NCI-H446 treated with DMSO at 0.1 percent for 48 hours (cell line): Measurements from ENCODE around the gene DNMT3L.
"Not testable (repeated sequence)": the region's sequence is repeated elsewhere in the genome, so short reads cannot be mapped to it uniquely, and the experiment has no call there.

Experiments used
- DNase-seq: peaks from one replicate; lab custom pipeline; 2025; lab: John Stamatoyannopoulos, UW

The DNMT3L gene

DNA sequence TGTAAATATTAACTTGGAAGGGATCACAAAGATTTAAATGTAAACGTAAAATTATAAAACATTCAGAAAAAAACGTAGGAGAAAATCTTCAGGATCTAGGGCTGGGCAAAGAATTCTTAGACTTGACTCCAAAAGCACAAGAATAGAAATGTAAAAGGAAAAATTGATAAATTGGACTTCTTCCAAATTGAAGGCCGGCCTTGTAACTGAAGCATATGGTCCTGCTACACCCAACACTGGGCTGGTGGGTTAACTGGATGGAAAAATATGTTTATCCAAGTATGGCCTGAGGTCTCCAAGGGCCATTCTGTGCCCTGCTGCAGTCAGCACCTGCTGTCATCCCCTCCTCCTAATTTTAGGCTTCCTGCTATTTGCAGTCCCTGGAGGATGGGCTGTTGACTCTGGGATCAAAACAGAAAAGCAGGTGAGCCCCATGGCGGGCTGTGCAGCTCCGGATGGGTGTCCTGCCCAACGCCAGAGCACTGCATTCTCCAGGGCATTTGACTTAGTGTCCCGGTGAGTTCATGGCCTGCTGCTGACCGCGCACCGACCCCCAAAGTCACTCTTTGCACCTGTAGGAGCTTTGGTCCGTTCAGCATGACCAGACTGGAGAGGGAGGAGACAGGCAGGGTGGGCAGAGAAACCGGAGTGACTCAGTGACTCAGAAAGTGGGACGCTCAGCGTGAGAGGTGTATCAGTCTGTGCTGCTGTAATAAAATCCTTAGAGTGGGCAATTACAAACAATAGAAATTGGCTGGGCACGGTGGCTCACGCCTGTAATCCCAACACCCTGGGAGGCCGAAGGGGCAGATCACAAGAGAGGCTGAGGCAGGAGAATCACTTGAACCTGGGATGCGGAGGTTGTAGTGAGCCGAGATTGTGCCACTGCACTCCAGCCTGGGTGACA, 17.9 kb upstream of the DNMT3L start:
- no peak for DNase-seq

DNA sequence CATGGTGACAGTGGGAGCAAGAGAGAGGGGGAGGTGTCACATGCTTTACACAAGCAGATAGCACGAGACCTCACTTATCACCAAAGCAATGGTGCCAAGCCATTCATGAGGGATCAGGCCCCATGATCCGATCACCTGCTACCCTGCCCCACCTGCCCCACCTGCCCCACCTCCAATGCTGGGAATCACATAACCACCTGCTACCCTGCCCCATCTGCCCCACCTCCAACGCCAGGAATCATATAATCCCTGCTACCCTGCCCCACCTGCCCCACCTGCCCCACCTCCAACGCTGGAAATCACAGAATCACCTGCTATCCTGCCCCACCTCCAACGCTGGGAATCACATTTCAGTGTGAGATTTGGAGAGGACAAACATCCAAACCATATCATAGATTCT, 13.3 kb upstream of the DNMT3L start:
- DNase-seq, result no peak

DNA sequence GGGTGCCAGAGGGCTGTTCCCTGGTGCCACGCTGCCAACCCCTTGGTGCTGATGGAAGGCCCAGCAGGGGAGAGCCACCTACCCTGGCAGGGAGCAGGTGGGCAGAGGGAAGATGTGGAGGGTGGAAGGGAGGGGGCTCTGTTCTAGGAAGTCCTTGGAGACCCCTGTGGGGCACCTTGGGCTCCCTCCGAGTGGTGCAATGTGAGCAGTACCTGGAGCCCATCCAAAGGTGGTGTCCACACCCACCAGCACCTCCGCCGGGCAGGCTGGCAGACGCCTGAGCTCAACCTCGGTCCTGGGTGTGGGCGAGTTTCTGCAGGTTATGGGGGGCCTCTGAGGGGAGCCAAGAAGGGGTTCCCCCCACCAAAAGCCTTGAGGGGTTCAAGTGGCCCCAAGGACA, 11.3 kb upstream of the DNMT3L start:
- DNase-seq, result no peak

DNA sequence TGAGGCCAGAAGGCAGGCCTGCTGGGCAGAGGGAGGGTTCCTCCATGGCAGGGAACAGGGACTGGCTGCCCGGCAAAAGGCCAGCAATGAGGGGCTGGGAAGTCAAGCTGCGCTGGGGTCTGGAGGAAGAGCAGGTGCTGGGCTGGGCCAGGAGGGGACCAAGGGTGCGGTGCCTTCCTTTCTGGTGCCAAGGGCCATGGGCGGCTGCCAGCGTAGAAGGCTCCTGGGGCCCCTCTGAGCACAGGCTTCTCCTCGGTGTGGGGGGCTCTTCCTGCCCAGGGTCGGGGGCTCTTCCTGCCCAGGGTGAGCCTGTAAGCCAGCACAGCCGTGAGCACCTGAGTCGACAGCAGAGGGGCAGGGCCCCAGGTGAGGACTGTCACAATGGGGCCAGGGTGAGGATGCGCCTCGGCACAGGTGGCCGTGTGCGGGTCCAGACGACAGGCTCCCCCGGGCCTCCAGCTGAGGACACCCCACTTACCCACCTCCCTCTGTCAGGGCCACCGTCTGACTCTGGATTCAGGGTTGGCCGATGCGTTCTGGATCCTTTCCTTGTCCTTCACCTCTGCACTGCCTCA, 10.7 kb upstream of the DNMT3L start:
- no peak for DNase-seq

DNA sequence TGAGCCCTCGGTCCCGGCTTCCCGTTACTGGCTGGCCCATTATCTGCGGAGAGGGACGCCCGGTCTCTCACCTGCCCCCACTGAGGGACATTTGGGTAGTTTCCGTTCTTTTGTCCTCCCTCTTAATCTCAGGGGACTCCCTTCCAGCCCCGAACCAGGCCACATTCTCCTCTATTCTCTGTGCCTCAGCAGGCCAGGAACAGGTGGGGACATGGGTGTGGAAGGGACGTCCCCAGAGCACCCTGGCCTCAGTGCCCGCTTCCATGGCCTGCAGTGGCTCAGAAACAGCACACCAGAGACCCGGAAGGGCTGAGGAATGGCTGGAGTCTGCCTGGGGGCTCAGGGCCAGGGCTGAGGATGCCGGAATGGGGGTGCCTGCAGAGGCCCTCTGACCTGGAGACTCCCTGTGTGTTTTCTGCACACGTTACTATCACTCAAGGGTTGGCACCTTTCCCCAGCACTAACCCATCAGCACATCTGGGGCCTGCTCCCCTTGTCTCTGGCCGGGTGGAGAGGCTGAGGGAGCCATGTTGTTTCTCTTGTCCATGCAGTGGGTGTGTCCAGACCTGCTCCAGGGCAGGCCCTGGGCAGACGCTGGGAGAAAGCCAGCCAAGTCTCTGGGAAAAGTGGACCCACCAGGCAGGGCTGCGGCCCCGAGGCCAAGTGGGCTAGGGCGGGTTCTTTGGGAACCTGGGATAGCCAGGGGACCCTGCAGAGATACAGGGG, 10.0 kb upstream of the DNMT3L start:
- DNase-seq, result no peak

DNA sequence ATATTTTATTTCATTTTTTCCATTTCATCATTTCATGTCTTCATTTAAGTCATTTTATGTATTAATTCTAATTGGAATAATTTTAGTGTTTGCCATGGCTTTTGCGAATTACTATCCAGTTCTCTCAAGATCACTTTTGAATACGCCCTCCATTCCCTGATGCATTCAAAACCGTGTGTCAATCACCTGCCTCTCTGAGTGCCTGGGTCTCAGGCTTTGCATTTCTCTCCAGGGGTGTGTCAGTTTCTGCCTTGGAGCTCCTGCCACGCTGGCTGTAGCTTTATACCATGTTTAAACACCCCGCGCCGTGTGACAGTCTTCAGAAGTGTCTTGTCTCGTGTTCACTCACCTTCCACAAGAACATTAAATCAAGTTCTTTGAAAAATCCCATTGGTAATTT, 7.4 kb upstream of the DNMT3L start:
- no peak for DNase-seq

DNA sequence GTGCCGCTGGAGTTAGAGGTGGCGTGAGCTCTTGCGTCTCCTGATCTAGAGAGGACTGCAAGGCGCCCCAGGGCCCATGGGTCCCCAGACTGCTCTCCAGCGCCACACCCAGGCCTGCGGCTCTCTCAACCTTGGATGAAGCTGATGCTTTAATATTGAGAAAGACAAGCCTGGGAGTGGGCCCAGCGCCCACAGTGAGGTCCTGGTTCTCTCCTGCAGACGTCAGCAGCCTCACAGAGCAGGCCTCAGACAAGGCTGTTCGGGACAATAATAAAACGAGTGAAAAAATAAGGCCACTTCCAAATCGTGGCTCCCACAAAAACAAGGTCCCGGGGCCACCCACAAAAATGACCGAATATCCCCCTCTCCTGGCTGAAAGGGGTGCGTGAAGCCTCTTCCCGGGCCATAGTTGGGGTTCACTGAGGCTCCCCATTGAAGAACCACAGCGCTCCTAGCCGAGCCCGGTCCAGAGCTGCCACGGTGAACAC, 6.0 kb upstream of the DNMT3L start:
- DNase-seq, result no peak

DNA sequence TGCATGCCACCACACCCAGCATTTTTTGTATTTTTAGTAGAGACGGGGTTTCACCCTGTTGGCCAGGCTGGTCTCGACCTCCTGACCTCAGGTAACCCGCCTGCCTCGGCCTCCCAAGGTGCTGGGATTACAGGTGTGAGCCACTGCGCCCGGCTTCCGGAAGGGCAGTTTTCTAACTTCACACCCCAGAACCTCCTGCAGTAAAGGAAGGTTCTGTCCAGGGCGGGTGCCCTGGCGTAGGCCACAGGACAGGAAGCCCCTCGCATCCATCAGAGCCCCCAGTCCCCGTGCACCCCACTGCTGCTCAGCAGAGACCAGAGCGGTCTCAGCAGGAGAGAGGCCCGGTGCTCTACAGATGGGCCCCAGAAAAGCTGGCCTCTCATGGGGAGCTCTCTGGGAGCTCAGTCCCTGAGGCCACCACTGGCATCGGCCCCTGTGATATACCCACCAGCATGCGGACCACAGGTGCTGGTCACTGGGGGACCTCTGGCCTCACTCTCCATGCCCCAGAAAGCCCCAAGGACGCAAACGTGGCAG, 4.1 kb upstream of the DNMT3L start:
- DNase-seq, result no peak

DNA sequence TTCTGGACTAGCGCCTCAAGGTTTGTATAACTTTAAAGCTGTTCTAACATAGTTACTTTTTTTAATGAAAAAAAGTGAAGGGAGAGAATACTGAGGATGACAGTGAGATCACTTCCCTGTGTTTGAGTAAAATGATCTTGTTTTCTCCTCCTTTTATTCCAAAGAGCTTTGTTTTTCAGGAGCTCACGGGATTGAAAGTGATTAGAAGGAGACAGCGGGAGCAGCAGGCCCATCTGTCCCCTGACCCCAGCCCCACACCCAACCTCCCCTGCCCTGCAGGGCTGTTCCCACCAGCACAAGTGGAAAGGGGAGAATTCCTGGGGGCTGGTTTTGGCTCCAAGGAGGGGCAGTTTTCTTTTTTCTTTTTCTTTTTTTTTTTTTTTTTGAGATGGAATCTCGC, 2.1 kb upstream of the DNMT3L start:
- no peak for DNase-seq

DNA sequence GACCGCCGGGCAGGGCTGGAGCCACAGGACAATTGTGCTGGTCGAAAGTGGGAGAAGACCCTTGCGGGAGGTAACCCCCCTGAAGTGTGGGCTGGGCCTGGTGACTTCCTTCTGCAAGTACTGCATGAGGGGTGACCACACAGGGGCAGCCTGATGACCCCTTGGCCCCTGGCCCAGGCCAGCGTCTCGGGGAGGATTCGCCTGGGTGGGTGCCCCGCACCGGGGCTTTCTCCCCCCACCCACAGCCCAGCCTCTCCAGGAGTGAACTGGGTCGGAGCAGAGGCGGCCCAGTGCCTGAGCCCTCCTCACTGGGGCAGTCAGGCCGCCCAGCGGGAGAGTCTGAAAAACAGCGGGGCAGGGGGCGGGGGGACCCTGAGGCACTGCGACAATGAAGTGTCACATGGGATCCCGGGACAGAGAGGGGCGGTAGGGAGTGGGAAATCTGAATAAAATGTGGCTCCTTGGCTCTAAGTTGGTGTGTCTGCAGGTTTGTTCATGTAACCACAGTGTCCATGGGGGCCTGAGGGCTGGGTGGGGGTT, 1.6 kb upstream of the DNMT3L start:
- no peak for DNase-seq

DNA sequence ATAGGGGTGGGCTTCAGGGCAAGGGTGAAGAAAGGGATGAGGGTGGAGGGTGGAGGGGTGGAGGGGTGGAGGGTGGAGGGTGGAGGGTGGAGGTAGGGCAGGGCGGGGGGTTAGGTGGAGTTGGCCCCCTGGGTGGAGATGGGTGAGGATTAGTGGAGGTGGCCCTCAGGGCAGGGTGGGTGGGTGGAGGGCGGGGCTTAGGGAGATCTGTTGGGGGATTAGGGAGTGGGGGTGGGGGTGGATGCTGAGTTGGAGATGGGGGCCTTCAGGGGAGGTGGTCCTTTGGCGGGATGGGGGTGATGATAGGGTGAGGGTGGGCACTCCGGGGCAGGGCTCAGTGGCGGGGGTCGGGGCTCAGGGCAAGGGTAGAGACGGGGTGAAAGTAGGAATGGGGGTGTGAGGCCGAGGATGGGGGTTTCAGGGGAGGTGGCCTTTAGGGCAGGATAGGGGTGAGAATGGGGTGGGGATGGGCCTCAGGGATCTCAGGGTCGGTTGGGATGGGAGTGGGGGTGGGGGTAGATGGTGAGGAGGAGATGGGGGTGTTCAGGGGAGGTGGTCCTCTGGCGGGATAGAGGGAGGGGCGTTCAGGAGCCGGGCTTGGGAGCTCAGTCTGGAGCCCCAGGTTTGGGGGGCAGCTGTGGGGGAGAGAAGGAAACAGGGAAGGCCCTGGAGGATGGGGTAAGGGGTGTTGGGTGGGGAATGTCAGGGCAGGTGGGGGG, 800 bp upstream of the DNMT3L start:
- DNase-seq, result no peak

DNA sequence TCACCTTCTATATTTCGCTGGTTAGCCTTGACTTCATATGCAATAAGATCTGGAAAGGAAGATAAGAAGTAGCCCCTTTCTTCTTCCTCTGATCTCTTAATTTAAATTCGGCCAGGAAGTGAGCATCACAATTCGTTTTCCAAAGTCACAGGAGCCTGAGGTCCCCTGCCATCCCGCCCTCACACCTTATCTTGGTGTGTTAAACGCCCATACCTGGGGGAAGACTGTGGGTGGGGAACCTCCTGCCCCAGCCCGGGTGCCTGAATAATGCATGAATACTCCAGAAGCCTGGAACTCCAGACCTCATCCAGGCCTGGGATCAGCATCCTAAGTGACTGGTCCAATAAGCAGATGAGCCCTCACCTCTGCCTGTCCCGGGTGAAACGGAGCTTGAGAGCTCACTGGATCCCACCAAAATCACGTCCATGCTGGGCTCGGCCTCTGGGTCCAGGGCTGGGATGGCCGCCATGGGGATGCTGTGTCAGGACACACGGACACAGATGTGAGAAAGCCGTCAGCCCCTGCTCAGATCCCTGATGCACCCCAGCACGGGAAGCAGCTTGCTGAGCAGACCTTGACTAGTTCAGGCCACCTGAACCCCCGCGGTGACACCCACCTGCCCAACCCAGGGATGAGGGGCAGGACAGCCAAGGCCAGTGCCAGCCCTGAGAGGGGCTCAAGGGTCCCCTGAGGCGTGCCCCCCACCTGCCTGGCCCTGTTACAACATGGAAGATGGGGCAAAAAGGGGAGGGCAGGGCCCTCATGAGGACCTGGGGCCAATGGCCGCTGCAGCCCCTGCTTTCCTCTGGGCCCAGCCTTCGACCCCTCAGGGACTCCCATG, 686 bp downstream of the DNMT3L start:
- no peak for DNase-seq

DNA sequence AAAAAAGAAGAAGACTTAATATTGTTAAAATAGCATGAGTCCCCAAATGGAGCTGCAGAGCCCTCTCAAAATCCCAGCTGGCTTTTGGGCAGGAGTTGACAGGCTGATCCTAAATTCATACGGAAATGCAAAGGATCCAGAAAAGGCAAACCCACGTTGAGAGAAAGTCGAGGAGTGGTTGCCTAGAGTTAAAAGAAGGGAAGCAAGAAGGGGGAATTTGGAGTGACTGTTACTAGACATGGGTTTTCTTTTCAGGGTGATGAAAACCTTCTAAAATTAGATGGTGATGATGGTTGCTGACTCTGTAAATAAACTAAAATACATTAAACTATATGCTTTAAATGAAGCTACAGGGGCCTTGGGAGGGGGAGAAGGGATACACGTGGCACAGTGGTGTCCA, 1.6 kb downstream of the DNMT3L start:
- DNase-seq, result no peak

DNA sequence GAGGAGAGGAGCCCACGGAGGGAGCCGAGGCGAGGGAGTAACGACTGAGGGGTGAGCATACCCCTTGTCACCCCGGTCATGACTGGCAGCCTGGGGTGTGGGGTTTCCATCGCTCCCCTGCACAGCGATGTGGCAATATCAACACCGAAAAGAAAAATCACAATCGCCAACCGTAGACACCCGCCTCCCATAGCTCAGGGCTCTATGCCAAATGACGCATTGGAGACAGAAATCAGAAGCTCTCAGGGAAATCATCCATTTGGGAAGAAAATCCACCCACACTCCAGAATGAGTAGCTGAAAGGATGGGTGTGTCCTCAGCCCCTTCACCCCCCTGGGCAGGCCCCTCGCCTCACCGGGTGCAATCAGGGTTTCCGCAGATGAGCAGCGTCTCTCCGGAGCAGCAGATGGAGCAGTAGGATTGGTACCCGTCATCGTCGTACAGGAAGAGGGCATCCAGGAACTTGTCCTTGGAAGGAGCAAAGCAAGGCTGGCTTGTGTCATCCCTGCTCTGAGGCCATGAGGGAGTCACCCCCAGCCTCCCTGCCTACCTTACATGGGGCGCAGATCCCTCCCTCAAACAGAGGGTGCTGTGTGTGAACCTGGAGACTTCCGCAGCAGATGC, 2.5 kb downstream of the DNMT3L start:
- no peak for DNase-seq

DNA sequence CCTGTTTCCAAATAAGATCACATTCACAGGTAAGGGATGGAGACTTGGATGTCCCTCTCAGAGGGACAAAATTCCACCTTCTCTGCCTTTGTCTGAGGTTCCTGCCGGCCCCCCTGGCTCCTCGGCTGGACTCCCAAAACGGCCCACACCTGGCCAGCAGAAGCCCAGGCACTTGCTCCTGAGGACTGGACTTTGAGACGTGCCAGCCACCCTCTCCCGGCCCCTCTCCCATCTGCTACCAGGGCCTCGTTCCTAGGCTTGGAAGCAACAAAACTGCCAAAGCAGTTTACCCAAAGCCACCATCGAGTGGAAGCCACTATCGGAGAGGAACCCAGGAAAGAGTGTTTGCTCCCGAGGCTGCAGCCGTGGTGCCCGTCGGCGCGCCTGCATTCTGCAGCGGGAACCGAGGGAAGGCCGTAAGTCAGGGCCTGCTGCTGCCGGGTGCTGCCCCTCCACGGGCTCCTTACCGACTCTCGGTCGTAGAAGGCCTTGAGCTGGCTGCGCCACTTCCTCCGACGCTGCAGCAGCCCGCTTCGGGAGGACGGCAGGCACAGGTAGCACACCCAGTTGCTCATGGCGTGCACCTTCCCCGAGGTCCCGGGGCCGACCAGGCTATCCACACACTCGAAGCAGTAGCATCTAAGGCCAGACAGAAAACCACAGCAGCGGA, 3.5 kb downstream of the DNMT3L start:
- DNase-seq, result no peak

DNA sequence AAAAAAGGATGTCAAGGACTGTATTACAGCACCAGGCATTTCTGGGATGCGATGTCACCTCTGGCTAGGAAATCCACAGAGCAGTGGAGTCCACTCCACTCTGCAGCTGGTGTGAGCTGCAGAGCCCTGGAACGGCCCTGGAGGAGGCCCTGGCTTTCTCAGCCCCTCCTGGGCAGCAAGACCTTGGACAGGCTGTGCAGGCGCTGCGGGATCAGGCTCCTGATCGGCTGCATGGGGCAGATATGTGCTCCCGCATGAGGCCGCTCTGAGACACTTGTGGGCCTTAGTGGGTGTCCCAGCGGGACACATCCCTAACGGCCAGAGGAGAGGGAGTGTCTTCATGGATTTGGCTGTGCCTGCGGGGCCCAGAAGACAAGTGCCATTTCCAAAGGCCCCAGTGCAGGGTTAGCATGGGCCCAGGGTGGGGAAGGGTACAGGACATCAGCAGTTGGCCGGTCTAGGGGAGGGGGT, 6.2 kb downstream of the DNMT3L start:
- DNase-seq, result no peak

DNA sequence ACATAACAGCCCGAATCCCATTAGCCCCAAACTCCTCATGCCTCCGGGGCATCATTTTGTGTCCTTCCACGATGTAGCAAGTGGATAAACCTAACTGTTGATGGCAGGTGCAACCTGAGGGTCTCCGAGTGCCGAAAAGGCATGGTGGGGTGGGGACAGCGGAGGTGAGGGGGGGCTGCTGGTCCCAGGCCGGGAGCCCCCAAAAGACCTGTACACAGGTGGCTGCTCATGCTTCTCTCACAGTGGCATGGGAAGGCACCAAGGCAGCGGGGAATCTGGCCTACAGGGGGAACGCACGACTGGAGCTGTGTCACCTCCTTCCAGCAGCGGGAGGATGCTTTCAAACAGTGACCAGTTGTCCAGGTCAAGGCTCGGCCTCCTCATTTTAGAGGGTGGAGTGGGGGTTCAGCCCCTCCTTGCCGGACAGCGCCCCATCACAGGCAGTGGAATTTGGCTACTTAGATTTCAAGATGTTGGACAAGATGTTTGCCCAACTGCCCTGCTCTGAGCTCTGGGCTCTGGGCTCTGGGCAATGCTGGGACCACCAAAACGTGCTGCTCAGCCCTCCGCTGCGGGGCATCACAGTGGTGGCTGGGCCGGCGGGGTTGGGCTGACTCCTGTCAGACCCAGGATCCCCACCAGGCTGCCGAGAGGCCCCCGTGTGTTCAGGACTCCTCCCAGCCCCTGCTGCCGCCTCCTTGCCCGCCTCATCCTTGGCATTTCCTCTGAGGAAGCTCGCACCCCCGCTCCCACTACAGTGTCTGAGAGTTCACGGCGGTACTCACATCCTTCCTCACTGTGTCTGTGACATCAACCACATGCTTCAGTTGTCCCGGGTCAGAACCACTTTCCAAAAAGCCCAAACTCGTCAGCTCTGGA, 7.6 kb downstream of the DNMT3L start:
- no peak for DNase-seq

DNA sequence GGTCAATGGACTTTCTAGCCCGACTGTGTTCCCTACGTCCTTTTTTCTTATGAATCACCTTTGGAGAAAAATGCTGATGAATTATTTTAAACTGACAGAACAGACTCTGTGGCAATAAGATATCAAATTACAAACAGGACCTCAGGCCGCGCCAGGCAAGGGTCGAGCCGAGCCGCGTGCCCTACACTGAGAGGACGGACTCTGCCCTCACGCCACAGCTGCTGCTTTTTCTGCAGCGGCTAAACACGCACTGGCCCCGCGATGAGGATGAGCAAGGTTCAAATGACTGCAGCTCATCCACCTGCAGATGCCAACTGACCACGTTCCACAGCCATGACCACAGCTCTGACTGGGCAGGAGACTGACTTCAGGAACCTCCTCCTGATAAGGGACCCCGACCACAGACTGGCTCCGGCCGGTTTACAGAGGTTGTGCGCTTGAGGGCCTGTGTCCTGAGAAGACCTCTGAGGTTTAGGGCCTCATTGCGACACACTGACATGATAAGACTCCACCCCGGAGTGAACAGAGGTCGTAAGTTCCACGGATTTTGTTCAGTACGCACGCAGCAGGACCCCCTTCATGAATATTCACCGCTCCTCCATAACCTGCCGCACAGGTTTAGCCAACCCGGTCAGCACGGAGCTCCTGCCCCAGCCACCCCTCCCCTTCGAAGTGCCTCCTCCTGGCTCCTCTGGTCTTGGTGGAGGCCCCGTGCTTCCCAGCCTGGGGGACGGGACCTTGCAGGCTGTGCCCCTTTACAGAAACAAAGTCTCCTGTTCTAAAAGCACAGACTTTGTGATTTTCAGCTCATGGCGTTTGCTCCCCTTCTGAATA, 12.3 kb downstream of the DNMT3L start:
- not testable (repeated sequence) for DNase-seq
